Peyer's patch (tissue), 4 donors: Measurements from ENCODE around the gene PAM16. TPM values are rescaled to one million over a fixed set of nuclear protein-coding genes. Genes with fewer than 3 reads are reported as not detected.

Source experiments
- DNase-seq, 3 donors: peaks; one replicate each; pipeline ENCODE4 v3.0.0-alpha.2; 2017 to 2019
- H3K27ac ChIP-seq, 4 donors: fragments of 200-600 bp; sonication (generic); one replicate each; pipeline ENCODE4 v1.5.1; 2016 to 2019
- H3K27me3 ChIP-seq, 2 donors: fragments of 200-600 bp; sonication (generic); one replicate each; pipeline ENCODE4 v1.5.1; 2019
- H3K36me3 ChIP-seq, 3 donors: fragments of 200-600 bp; sonication (generic); one replicate each; pipeline ENCODE4 v1.5.1; 2016 to 2019
- H3K4me1 ChIP-seq, 4 donors: fragments of 200-600 bp; sonication (generic); one replicate each; pipeline ENCODE4 v1.5.1; 2016 to 2019
- H3K4me3 ChIP-seq, 4 donors: fragments of 200-600 bp; sonication (generic); 1 replicate in 3 of 4; 2 replicates in 1 of 4; pipeline ENCODE4 v1.5.1; 2016 to 2019; ENCODE audit warnings: mild to moderate bottlenecking in 1 of 4
- H3K9me3 ChIP-seq, 4 donors: fragments of 200-600 bp; sonication (generic); one replicate each; pipeline ENCODE4 v1.5.1; 2016 to 2019; ENCODE audit warnings: mild to moderate bottlenecking in 1 of 4
- POLR2A ChIP-seq, 2 donors: fragments of 450-650 bp; IDR thresholded peaks; one replicate each; pipeline ENCODE4 v1.5.1; 2017; ENCODE audit warnings: antibody characterized with exemption in 2 of 2, mild to moderate bottlenecking in 2 of 2, moderate library complexity in 2 of 2
- total RNA-seq, 4 donors: library from RNA; depleted of rRNA; stranded (reverse); fragments of >200 nt; gene quantifications; one replicate each; pipeline ENCODE4 v1.1.0, GENCODE V29; 2016
- TF ChIP-seq, protein P1 (sequence below), 6 experiments: fragments of 450-650 bp in 4 of 6; fragments of 200-600 bp in 2 of 6; sonication (generic) in 1 of 6; IDR thresholded peaks; one replicate each; pipeline ENCODE4 v1.5.1; 2017 to 2019; ENCODE audit warnings: antibody characterized with exemption in 6 of 6, mild to moderate bottlenecking in 3 of 6, moderate library complexity in 1 of 6

Gene PAM16
- total RNA-seq, 4 donors from 2014 or later: 18.2 to 61.4 (median 49.3) TPM

DNA sequence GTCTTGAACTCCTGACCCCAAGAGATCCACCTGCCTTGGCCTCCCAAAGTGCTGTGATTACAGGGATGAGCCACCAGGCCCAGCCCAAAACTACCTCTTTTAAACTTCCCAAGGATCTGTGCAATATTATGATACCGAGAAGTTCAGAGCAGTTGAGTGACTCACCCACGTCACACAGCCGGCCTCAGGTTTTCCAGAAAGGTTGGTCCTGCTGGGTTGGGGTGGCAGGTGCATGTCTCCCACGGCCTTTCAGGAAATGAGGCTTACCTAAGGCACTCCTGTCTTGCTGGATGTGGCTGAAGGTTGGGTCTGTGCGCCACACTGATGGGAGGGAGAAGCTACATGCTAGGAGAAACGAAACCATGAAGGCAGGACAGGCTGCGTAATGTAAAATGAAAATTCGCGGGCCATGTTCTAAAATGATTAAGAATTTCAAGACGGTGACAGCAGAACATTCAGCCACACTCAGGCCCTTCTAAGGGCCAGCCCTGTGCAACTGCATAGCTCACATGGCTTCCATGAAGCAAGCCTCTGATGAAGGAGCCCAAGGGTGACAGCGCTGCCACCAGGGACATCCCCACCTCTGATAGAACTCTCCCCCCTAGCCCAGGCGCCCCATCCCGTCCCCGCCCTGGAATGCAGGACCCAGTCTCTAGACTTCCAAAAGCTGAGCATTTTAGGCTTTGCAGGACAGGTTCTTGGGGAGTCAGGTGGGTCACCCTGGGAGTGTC, 41.9 kb downstream of the PAM16 start:
- no peak for TF ChIP-seq POLR2A (IDR thresholded peaks at IDR 0.05)
- TF ChIP-seq, protein P1, sequence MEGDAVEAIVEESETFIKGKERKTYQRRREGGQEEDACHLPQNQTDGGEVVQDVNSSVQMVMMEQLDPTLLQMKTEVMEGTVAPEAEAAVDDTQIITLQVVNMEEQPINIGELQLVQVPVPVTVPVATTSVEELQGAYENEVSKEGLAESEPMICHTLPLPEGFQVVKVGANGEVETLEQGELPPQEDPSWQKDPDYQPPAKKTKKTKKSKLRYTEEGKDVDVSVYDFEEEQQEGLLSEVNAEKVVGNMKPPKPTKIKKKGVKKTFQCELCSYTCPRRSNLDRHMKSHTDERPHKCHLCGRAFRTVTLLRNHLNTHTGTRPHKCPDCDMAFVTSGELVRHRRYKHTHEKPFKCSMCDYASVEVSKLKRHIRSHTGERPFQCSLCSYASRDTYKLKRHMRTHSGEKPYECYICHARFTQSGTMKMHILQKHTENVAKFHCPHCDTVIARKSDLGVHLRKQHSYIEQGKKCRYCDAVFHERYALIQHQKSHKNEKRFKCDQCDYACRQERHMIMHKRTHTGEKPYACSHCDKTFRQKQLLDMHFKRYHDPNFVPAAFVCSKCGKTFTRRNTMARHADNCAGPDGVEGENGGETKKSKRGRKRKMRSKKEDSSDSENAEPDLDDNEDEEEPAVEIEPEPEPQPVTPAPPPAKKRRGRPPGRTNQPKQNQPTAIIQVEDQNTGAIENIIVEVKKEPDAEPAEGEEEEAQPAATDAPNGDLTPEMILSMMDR (IDR thresholded peaks at IDR 0.05): no peak
- Histone ChIP-seq H3K27ac (peak overlapping the region in 1 of 4 donors; percentile 43), H3K4me1 (peaks cover 0 to 22% (median 13%) of the 10 kb centered on the region in 4 donors), H3K4me3 (no peak overlapping the region), H3K36me3 (no peaks in the 10 kb centered on the region), H3K9me3 (no peaks in the 10 kb centered on the region), H3K27me3 (no peaks in the 10 kb centered on the region)
- no peak for DNase-seq

DNA sequence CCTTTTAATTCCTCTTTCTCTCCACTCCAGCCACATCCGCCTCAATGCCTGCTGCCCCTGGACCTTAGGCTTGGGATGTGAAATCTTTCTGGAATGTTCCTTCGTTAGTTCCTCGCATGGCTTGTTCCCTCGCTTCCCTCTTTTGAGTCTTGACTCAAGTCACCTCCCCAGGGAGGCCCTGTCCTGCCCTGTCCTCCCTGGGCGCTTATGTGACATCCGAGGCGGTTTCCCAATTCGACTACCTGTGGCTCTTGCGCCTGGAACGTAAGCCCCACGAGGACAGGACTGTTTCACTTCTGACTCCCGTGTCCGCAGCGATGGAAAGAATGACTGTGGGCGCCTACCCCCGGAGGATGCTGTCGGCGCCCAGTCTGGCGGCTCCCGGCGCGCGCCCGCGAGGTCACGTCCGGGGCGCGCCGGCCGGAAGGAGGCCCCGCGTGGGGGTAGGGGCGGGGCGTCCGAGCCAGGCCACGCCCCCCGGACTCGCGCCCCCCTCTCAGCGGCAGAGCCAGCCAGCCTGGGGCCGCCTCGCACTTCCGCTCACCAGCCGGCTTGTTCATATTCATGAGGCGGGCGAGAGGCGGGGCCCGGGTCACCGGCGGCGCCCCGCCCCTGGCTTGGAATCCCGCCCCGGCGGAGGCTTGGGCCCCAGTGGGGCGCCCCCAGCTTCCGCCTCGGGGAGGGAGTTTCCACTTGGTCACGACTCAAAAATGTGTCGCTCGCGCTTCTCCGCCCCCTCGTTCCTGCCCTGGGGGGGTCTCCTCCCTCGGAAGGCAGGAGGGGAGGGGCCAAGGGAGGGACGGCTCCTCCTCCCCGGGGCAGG, 43.7 kb downstream of the PAM16 start:
- TF ChIP-seq, protein P1 (IDR thresholded peaks at IDR 0.05): peak in 1 of 6 experiments; percentile 3
- TF ChIP-seq POLR2A (IDR thresholded peaks at IDR 0.05): peak; percentile 25 to 29
- H3K27ac ChIP-seq: peak overlapping the region; percentile 79 to 83 (median 81)

DNA sequence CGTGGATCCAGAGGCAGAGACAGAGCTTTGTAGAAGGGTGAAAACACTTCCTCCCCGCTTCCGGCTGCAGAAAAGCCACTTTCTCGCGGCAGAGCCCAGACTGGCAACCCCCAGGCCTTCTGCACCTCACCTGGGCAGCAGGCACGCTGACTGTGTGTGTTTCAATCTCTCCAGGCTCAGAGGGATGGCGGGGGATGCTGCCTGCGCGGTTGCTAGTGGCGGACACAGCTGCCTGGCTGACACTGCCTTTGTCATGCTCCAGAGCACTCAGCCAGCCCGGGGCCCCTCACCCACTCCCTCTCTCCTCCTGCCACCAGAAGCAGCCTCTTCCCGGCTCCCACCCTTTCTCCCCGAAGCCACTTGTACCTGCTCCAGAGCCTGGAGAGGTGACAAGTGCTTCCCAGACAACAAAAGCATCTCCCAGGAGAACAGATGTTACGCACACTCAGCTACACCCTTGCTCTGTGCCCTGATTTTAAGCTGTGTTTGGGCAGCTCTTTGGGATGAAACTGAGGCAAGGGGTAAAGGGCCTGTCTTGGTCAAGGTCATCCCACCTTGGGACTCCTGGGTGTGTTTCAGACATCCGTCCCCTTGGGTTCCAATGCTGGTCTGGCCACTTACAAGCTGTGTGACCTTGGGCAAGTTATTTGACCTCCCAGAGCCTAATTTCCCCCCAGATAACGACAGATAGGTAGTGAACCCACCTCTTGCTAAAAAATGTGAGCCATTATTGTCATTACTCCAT, 44.5 kb downstream of the PAM16 start:
- TF ChIP-seq, protein P1 (IDR thresholded peaks at IDR 0.05): no peak
- no peak for TF ChIP-seq POLR2A (IDR thresholded peaks at IDR 0.05)
- Histone ChIP-seq H3K9me3 (no peaks in the 10 kb centered on the region), H3K27me3 (no peaks in the 10 kb centered on the region), H3K4me3 (peak overlapping the region; percentile 52 to 57 (median 56)), H3K4me1 (peaks cover 0 to 14% (median 6%) of the 10 kb centered on the region in 4 donors), H3K36me3 (no peaks in the 10 kb centered on the region), H3K27ac (peak overlapping the region; percentile 79 to 83 (median 81))
- peak in 2 of 3 donors; percentile 56 to 63 for DNase-seq

More for the DNA sequence above, 43.7 kb downstream of the PAM16 start:
- peaks cover 0 to 14% (median 6%) of the 10 kb centered on the region in 4 donors for H3K4me1 ChIP-seq
- peak overlapping the region; percentile 52 to 57 (median 56) for H3K4me3 ChIP-seq
- H3K9me3 ChIP-seq: no peaks in the 10 kb centered on the region
- no peaks in the 10 kb centered on the region for H3K36me3 ChIP-seq
- DNase-seq: peak; percentile 95 to 98 (median 96)
- H3K27me3 ChIP-seq: no peaks in the 10 kb centered on the region

DNA sequence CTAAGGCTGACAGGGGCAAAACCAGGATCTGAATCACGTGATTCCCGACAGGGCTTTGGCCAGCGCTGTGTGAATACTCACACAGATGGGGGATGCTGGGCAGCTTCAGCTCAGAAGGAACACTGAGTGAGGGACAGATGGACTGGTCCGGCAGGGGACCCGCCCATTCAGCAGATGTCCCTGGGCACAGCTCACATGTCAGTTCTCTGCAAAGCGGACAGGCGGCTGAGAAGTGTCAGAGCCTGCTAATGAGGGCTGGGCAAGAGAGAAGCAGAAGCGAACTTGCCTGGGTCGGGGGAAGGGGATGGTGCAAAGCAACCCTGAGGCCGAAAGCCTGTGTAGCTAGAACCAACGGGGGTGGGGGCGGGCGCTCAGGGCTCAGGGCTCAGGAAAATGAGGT, 47.1 kb downstream of the PAM16 start:
- Histone ChIP-seq H3K4me1 (peaks cover 0 to 20% (median 7%) of the 10 kb centered on the region in 4 donors), H3K36me3 (no peaks in the 10 kb centered on the region), H3K27ac (no peak overlapping the region), H3K4me3 (no peak overlapping the region), H3K27me3 (no peaks in the 10 kb centered on the region), H3K9me3 (no peaks in the 10 kb centered on the region)
- TF ChIP-seq POLR2A (IDR thresholded peaks at IDR 0.05): no peak
- TF ChIP-seq, protein P1 (IDR thresholded peaks at IDR 0.05): no peak
- no peak for DNase-seq

DNA sequence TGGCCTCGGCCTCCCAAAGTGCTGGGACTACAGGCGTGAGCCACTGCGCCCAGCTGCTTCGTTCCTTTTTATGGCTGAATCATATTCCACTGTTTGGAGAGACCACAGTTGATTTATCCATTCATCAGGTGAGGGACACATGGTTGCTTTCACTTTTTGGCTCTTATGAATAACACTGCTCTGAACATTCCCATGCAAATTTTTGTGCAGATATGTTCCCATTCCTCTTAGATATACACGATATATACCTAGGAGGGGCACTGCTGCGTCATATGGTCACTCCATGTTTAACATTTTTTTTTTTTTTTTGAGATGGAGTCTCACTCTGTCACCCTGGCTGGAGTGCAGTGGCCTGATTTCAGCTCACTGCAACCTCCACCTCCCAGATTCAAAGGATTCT, 49.2 kb downstream of the PAM16 start:
- H3K9me3 ChIP-seq: no peaks in the 10 kb centered on the region
- H3K27me3 ChIP-seq: no peaks in the 10 kb centered on the region
- TF ChIP-seq, protein P1 (IDR thresholded peaks at IDR 0.05): no peak
- TF ChIP-seq POLR2A (IDR thresholded peaks at IDR 0.05): no peak
- H3K4me1 ChIP-seq: peaks cover 0 to 23% (median 4%) of the 10 kb centered on the region in 4 donors
- no peak for DNase-seq
- no peak overlapping the region for H3K4me3 ChIP-seq
- no peak overlapping the region for H3K27ac ChIP-seq
- H3K36me3 ChIP-seq: no peaks in the 10 kb centered on the region
